Mesothelial cell of epicardium (in vitro differentiated cells): Measurements from ENCODE around the gene MYRIP. TPM values are rescaled to one million over a fixed set of nuclear protein-coding genes. Genes with fewer than 3 reads are reported as not detected.

Experiments
- DNase-seq, 2 experiments: peaks; one replicate each; pipeline ENCODE4 v3.0.0; 2021; ENCODE audit warnings: low spot score in 2 of 2; ENCODE audit not compliant: unreplicated experiment in 2 of 2
- H3K27ac Mint-ChIP-seq: 2 replicates; pipeline ENCODE4 v1.8.0; 2021; ENCODE audit warnings: mixed read lengths
- H3K27me3 Mint-ChIP-seq: 2 replicates; pipeline ENCODE4 v1.8.0; 2021; ENCODE audit warnings: low read depth, mixed read lengths
- H3K36me3 Mint-ChIP-seq: 2 replicates; pipeline ENCODE4 v1.8.0; 2021; ENCODE audit warnings: mixed read lengths
- H3K4me1 Mint-ChIP-seq: 2 replicates; pipeline ENCODE4 v1.8.0; 2021; ENCODE audit warnings: mixed read lengths
- H3K4me3 Mint-ChIP-seq: 2 replicates; pipeline ENCODE4 v1.8.0; 2021; ENCODE audit warnings: mild to moderate bottlenecking, moderate library complexity, mixed read lengths
- H3K9me3 Mint-ChIP-seq: 2 replicates; pipeline ENCODE4 v1.8.0; 2021; ENCODE audit warnings: mixed read lengths
- total RNA-seq: library from RNA; stranded (reverse); gene quantifications from 3 replicates; pipeline ENCODE4 v1.2.1, GENCODE V29; 2021
- TF ChIP-seq, protein P1 (sequence below): fragments of 200-600 bp; sonication (generic); IDR thresholded peaks from one replicate; pipeline ENCODE4 v1.5.0; 2021; ENCODE audit warnings: antibody characterized with exemption; ENCODE audit not compliant: unreplicated experiment

The MYRIP gene
- total RNA-seq, 1 donor from 2014 or later = 0.63 TPM

GRCh38 chr3:40200692-40201316 is 391.4 kb downstream of the MYRIP start:
- no peak overlapping the region for H3K27ac Mint-ChIP-seq
- TF ChIP-seq, protein P1, sequence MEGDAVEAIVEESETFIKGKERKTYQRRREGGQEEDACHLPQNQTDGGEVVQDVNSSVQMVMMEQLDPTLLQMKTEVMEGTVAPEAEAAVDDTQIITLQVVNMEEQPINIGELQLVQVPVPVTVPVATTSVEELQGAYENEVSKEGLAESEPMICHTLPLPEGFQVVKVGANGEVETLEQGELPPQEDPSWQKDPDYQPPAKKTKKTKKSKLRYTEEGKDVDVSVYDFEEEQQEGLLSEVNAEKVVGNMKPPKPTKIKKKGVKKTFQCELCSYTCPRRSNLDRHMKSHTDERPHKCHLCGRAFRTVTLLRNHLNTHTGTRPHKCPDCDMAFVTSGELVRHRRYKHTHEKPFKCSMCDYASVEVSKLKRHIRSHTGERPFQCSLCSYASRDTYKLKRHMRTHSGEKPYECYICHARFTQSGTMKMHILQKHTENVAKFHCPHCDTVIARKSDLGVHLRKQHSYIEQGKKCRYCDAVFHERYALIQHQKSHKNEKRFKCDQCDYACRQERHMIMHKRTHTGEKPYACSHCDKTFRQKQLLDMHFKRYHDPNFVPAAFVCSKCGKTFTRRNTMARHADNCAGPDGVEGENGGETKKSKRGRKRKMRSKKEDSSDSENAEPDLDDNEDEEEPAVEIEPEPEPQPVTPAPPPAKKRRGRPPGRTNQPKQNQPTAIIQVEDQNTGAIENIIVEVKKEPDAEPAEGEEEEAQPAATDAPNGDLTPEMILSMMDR = no peak
- no peak for DNase-seq
- no peaks in the 10 kb centered on the region for H3K36me3 Mint-ChIP-seq
- H3K9me3 Mint-ChIP-seq = no peaks in the 10 kb centered on the region
- H3K4me3 Mint-ChIP-seq = no peak overlapping the region
- H3K27me3 Mint-ChIP-seq = peaks cover 29% of the 10 kb centered on the region
- H3K4me1 Mint-ChIP-seq = no peaks in the 10 kb centered on the region

- Mint-ChIP-seq H3K36me3 (no peaks in the 10 kb centered on the region), H3K4me3 (no peak overlapping the region), H3K9me3 (no peaks in the 10 kb centered on the region), H3K27ac (no peak overlapping the region), H3K27me3 (peaks cover 23% of the 10 kb centered on the region), H3K4me1 (no peaks in the 10 kb centered on the region)
- TF ChIP-seq, protein P1 = no peak
- no peak for DNase-seq
These were observed 392.4 kb downstream of the MYRIP start for GRCh38 chr3:40201770-40202169.

GRCh38 chr3:40206522-40206921 is 397.1 kb downstream of the MYRIP start:
- Mint-ChIP-seq H3K27me3 (peaks cover 19% of the 10 kb centered on the region), H3K27ac (no peak overlapping the region), H3K36me3 (no peaks in the 10 kb centered on the region), H3K9me3 (no peaks in the 10 kb centered on the region), H3K4me3 (no peak overlapping the region), H3K4me1 (no peaks in the 10 kb centered on the region)
- no peak for DNase-seq
- TF ChIP-seq, protein P1 = no peak

- H3K36me3 Mint-ChIP-seq = no peaks in the 10 kb centered on the region
- no peak overlapping the region for H3K27ac Mint-ChIP-seq
- no peak for DNase-seq
- H3K4me3 Mint-ChIP-seq = no peak overlapping the region
- H3K9me3 Mint-ChIP-seq = no peaks in the 10 kb centered on the region
- TF ChIP-seq, protein P1 = no peak
- peaks cover 18% of the 10 kb centered on the region for H3K27me3 Mint-ChIP-seq
- no peaks in the 10 kb centered on the region for H3K4me1 Mint-ChIP-seq
These were observed 398.4 kb downstream of the MYRIP start for GRCh38 chr3:40207796-40208195.

- H3K4me3 Mint-ChIP-seq = no peak overlapping the region
- no peaks in the 10 kb centered on the region for H3K36me3 Mint-ChIP-seq
- no peak for DNase-seq
- no peaks in the 10 kb centered on the region for H3K4me1 Mint-ChIP-seq
- no peaks in the 10 kb centered on the region for H3K9me3 Mint-ChIP-seq
- peaks cover 19% of the 10 kb centered on the region for H3K27me3 Mint-ChIP-seq
- no peak overlapping the region for H3K27ac Mint-ChIP-seq
- TF ChIP-seq, protein P1 = no peak
These were observed 398.8 kb downstream of the MYRIP start for GRCh38 chr3:40208251-40208650.

- Mint-ChIP-seq H3K27me3 (peaks cover 19% of the 10 kb centered on the region), H3K4me1 (no peaks in the 10 kb centered on the region), H3K36me3 (no peaks in the 10 kb centered on the region), H3K9me3 (no peaks in the 10 kb centered on the region), H3K27ac (no peak overlapping the region), H3K4me3 (no peak overlapping the region)
- no peak for DNase-seq
- TF ChIP-seq, protein P1 = no peak
These were observed 402.2 kb downstream of the MYRIP start for GRCh38 chr3:40211579-40211978.
